IPS-NIHi11 (cell line): Measurements from ENCODE around the gene NUTM2B.
"Not testable (repeated sequence)": the region's sequence is repeated elsewhere in the genome, so short reads cannot be mapped to it uniquely, and the experiment has no call there.

Source experiments
- DNase-seq: peaks from one replicate; pipeline ENCODE4 v3.0.0; 2012; ENCODE audit warnings: mixed read lengths, low spot score

NUTM2B gene

DNA sequence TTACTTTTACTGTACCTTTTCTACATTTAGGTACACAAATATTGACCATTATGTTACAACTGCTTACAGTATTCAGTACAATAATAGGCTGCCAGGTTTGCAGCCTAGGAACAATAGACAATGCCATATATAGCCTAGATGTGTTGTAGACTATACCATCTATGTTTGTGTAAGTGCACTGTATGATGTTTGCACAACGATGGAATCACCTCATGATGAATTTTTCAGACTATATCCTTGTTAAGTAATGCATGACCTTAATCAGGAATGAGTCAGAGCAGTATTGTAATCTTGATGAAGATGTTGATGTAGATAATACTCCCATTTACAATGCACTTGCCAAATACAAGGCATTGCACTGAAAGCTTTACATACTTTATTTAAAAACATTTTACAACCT is 23.6 kb downstream of the NUTM2B start:
- not testable (repeated sequence) for DNase-seq

DNA sequence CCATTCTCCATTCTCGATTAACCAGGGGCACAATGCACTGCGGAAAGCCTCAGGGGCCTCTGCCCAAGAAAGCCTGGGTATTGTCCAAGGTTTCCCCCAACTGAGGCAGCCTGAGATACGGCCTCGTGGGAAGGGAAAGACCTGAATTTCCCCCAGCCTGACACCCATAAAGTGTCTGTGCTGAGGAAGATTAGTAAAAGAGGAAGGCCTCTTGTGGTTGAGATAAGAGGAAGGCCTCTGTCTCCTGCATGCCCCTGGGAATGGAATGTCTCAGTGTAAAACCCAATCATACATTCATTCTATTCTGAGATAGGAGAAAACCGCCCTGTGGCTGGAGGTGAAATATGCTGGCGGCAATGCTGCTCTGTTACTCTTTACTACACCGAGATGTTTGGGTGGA is 41.8 kb downstream of the NUTM2B start:
- not testable (repeated sequence) for DNase-seq

DNA sequence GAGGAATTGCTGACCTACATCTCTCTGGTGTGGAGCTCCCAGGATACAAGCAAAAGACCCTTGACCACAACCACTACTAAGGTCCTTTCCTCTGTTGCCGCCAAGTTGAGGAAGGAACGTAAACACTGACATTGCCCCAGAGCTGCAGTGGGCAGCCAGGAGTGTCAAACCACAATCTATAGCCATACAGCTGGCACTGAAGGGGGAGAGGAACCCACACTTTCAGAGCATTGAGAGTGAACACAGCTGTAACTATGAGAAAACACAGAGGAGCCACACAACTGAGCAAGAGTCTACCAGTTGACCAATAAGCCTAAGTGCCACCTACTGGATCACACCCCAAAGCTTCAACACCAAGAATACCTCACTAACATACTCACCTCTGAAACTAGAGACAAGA is 45.5 kb downstream of the NUTM2B start:
- not testable (repeated sequence) for DNase-seq

GRCh38 chr10:79753601-79754000 is 50.6 kb downstream of the NUTM2B start:
- not testable (repeated sequence) for DNase-seq

DNA sequence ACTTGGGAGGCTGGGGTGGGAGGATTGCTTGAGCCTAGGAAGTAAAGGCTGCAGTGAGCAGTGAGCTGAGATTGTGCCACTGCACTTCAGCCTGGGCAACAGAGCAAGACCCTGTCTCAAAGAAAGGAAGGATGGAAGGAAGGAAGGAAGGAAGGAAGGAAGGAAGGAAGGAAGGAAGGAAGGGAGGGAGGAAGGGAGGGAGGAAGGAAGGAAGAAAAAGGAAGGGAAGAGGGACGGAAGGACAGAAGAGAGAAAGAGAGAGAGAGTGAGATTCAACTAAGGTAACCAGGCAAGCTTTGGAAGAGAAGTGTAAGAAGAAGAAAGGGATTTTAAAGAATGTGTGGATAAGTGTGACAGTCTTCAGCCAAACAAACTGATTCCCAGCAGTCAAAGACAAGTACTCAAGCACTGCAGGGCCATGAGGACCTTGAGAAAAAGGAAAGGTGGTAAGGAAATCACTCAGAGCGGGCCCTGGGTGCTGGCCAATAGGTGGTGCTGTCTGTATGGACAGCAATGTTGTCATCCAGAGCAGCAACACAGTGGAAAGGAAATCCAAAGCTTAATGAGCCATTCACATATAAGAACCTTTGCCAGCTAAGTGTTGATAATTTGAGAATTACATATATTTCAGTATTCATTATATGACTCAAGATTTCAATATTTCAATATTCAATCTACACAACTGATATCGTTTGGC is 55.4 kb downstream of the NUTM2B start:
- peak; percentile 29 for DNase-seq
